ENCODE results near the gene LINGO3.

LINGO3 gene

GRCh38 chr19:2340496-2341243 lies 32.7 kb upstream of the LINGO3 start:
- TF ChIP-seq CTCF (IDR thresholded peaks at IDR 0.05; ENCODE audit: control extremely low read depth, extremely low read depth, low read depth, missing control alignments) = no peak
- no peak for DNase-seq (ENCODE audit: extremely low spot score)
- ChIA-PET CTCF (no interaction called here), POLR2A (no interaction called here)

- CTCF ChIA-PET = no interaction called here
- no peak for TF ChIP-seq CTCF (IDR thresholded peaks at IDR 0.05; ENCODE audit: control extremely low read depth, extremely low read depth, low read depth, missing control alignments)
- no peak for DNase-seq (ENCODE audit: extremely low spot score)
- POLR2A ChIA-PET = no interaction called here
Measured at GRCh38 chr19:2339644-2340310, 31.8 kb upstream of the LINGO3 start.

GRCh38 chr19:2338751-2339643 lies 31.0 kb upstream of the LINGO3 start:
- TF ChIP-seq CTCF (IDR thresholded peaks at IDR 0.05; ENCODE audit: control extremely low read depth, extremely low read depth, low read depth, missing control alignments) = no peak
- no peak for DNase-seq (ENCODE audit: extremely low spot score)
- CTCF ChIA-PET = no interaction called here
- POLR2A ChIA-PET = no interaction called here

GRCh38 chr19:2338055-2338615 lies 30.2 kb upstream of the LINGO3 start:
- ChIA-PET POLR2A (no interaction called here), CTCF (no interaction called here)
- TF ChIP-seq CTCF (IDR thresholded peaks at IDR 0.05; ENCODE audit: control extremely low read depth, extremely low read depth, low read depth, missing control alignments) = no peak
- no peak for DNase-seq (ENCODE audit: extremely low spot score)

- ChIA-PET POLR2A (no interaction called here), CTCF (interaction anchor here (1.1 kb wide), 1 partner anchor 109 kb away, joined by 3 read pairs; no protein-coding TSS in a partner anchor)
- no peak for TF ChIP-seq CTCF (IDR thresholded peaks at IDR 0.05; ENCODE audit: control extremely low read depth, extremely low read depth, low read depth, missing control alignments)
- DNase-seq (ENCODE audit: extremely low spot score) = no peak
Measured at GRCh38 chr19:2337329-2337707, 29.4 kb upstream of the LINGO3 start.

All from GM10248 (cell line).